Measurements from ENCODE around the gene GPC6.

- TF ChIP-seq, protein P1, sequence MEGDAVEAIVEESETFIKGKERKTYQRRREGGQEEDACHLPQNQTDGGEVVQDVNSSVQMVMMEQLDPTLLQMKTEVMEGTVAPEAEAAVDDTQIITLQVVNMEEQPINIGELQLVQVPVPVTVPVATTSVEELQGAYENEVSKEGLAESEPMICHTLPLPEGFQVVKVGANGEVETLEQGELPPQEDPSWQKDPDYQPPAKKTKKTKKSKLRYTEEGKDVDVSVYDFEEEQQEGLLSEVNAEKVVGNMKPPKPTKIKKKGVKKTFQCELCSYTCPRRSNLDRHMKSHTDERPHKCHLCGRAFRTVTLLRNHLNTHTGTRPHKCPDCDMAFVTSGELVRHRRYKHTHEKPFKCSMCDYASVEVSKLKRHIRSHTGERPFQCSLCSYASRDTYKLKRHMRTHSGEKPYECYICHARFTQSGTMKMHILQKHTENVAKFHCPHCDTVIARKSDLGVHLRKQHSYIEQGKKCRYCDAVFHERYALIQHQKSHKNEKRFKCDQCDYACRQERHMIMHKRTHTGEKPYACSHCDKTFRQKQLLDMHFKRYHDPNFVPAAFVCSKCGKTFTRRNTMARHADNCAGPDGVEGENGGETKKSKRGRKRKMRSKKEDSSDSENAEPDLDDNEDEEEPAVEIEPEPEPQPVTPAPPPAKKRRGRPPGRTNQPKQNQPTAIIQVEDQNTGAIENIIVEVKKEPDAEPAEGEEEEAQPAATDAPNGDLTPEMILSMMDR (IDR thresholded peaks at IDR 0.05), result no peak
- TF ChIP-seq EZH2 (IDR thresholded peaks at IDR 0.05; ENCODE audit: borderline replicate concordance, insufficient read depth, low read depth, low read length, poor library complexity, severe bottlenecking), result no peak
Measured at GRCh38 chr13:94366677-94367076, 1140.1 kb downstream of the GPC6 start.

Measured in B cell (primary cell).